ENCODE data around the gene M1AP.
"Not testable (repeated sequence)": the region's sequence is repeated elsewhere in the genome, so short reads cannot be mapped to it uniquely, and the experiment has no call there.

The M1AP gene

DNA sequence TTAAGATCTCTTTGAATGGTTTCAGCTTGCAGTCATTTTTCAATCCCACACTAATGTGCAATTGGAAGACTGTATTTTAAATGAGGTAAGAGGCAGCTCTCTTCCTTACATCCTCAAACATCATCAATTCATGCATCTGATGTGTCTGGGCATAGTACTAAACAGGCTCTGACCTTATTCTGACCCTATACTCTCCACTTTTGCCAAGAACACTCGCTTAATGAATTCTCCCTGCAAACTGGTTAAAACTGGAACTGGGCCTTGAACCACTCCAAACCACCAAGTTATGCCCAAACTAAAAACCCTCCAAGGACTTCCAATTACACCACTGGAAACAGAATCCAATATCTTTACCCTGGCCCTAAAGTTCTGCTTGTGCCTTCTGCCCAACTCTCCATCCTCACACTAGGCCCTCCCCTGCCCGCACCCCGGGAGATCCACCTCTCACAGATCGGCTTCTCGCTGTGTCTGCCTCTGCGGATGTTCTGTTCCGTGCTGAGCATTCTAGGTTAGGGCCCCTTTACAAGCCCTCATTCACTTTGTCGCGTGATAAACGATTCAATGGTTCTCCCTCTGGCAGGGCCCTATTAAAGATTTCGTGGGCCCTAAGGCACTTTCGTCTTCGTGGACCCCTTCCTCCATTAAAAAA, 1.2 kb downstream of the M1AP start:
- no peak for DNase-seq

DNA sequence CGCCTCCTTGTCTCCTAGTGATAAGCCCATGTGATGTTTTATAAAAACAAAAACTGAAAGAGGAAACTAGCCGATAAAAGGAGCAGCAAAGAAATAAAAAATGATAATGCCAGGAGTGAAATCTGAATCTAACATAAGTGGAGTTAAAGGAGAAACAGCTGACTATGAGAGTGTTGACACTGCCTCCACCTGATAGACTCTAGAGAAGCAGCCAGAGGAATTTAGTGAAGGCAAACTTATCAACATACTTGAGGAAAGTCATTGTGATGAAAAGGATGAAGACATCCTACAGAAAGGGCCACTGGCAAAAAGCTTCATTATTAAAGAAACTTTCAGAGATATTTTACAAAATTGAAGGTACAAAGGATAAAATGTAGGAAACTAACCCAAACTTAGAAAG, 1.9 kb downstream of the M1AP start:
- no peak for DNase-seq

DNA sequence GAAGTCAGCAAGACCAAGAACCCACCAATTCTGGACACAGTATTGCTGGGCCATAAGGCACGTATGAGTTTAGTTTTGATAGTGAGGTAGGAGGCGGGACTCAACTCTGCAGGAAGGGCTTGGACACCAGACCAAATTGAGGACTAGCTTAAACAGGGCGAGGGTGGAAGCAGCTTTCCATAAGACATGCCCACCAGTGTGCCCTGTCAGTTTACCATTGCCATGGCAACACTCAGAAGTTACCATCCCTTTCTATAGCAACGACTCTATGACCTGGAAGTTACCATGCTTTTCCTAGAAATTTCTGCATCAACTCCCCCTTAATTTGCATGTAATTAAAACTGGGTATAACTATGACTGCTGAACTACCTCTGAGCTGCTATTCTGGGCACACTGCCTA, 2.8 kb downstream of the M1AP start:
- no peak for DNase-seq

DNA sequence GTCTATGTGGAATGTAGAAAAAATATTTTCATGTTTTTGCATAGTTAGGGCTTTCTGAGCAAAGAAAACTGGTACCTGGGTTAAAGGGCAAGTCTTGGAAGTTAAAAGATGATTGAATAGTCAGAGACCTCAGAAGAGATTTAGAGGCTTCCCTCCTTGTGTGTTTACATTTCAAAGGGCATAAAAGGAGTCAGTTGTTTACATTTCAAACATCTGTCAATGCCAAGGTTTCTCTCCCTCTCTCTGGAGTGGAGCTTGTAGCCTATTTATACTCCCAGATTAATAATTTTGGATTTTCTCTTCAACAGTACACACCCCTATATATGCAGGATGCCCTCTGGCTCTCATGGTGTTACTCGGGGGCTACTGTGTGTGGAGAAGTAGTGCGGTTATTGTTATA, 8.6 kb downstream of the M1AP start:
- no peak for DNase-seq

DNA sequence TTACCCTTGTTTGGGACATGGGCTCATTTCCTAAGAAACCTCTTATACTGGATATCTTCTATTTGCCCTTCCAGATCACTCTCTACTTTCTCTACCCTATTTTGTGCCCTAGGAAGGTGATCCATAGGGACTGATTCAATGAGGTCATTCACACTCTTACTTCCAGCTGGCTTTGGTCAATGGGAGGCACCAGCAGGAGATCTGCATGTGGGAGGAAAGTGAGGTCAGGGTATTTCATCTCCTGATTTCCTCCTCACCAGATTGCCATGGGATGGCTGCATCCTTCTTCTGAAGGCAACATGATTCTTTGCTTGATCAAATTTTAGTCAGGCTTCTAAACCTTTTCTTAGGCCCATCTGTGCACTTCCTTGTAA, 15.2 kb downstream of the M1AP start:
- no peak for DNase-seq

DNA sequence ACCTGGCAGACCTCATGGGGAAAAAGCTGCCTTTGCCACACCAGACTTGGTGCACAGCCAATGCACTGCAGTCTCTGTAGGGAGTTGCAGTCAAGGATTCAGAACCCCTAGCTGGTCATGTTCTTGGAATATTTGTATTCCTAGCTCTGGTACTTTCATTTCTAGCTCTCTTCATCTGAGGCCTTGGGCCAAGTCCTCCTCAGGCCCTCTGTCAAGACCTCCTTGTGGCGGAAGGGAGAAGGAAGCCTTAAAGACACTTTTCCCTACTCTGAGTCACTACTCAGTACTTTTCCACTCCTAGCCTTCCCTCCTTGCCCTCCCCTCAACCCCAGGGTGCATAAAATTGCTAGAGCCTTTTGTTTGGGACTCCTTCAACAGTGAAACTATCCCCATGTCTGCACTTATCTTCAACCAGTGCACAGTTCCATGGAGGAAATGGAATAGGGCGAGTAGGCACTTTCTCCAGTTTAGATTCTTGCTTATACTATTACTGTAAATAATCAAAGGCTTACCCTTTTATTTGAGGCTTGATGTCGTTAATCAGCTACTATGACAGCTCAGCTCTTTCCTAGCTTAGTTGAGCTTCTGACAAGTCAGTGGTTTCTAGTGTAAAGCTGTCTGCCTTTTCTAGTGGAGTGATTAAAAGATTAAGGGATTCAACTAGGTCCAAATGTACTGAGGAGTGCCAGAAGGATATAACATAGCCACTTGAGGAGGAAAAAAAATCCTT, 15.8 kb downstream of the M1AP start:
- no peak for DNase-seq

DNA sequence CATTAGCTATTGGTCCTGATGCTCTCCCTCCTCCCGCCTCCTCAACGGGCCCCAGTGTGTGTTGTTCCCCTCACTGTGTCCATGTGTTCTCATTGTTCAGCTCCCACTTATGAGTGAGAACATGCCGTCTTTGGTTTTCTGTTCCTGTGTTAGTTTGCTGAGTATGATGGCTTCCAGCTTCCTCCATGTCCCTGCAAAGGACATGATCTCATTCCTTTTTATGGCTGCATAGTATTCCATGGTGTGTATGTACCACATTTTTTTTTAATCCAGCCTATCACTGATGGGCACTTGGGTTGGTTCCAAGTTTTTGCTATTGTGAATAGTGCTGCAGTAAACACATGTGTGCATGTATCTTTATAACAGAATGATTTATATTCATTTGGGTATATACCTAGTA, 17.7 kb downstream of the M1AP start:
- not testable (repeated sequence) for DNase-seq

DNA sequence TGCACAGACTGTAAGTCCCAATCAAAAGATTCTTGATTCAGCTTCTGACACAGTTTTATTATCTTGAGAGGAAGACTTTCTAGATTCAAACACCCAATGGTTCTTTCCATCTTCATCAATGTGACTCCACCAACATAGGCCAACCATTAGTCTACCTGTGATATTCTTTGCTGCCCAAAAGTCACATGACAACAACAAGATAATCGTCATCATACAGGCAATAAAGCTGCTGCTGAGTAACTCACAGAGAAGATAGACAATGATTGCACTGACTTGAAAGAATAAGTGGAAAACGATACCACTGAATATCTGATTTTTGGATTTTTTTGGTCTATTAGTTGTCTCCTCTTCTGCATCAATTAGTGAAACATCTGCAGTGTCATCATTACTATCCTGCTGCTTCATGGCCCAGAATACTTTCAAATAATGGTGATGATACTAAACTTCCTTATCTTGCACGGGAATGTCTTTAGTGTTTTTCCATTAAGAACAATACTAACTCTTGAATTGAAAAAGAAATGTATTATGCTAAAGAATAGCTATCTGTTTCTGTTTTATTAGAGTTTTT, 19.5 kb downstream of the M1AP start:
- no peak for DNase-seq

DNA sequence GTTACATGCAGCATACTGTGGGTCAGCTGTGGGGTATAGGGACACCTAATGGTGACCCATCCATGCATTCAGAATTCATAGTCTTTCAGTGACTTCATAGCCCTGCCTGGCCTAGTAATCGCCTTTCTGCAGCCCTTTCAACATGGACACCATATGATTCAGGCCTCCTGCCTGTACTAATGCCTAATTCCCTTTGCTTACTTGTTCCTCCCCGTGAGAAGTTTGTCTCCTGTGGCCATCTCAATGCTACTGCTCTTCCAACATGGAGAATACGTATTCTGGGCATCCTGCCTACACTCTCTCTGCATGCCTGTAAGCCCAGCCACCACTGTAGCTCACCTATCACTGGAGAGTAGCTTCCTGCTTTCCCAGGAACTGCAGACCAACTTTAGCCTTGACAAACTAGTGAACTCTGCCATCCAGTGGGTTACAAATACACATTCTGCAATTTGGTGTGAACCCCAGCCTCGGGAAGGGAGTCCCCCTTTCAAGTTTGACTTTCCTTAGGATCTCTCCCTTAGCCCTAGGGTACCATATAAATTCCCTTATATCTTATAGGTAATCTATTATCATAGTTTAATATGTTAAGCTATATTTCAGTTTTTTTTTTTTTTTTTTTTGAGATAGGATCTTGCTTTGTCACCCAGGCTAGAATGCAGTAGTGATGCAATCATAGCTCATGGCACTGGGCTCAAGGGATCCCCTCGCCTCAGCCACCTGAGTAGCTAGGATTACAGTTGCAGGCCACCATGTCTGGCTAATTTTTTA, 22.3 kb downstream of the M1AP start:
- DNase-seq: no peak

DNA sequence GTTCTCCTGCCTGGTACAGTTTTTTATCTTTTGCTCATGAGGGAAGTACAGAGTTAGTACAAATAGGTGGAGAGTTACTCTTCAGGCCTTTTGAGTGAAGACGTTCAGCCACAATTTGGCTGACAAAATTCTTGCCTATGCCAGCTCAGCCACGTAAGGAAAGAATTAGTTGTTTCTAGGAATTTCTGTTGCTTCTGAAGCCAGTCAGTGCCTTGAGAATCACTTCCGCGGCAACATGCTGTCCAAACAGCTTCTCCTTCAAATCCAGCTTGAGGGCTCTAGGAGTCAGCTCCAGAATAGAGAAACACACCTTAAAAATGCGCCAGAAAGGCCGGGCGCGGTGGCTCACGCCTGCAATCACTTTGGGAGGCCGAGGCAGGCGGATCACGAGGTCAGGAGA, 27.5 kb downstream of the M1AP start:
- no peak for DNase-seq

DNA sequence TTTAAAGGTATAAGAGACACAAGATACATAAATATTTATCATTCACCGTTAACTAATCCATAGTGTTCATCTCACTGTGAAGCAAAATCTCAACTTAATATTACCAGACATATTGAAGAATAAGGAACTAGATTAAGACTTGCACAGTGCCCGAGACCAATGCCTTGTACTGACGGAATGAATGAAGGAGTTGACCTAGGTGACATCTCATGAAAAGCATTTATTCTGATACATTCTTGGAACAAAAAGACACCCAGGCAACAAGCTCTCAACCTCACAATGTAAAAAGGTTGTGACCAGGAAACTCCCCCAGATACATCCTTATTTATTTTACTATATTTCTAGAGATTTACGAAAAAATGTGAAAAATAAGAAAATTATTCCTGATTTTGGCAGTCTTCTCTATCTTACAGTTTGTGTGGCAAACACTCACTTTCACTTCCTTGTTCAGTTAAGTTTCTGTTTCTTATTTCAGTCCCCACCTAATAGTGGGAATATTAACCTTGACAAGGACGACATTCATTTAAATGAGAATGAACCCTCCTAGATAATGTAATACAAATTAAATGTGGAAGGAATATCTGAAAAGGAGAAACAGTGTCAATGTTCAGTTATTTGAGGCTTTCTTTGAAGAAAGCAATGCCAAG, 28.4 kb downstream of the M1AP start:
- DNase-seq: no peak

DNA sequence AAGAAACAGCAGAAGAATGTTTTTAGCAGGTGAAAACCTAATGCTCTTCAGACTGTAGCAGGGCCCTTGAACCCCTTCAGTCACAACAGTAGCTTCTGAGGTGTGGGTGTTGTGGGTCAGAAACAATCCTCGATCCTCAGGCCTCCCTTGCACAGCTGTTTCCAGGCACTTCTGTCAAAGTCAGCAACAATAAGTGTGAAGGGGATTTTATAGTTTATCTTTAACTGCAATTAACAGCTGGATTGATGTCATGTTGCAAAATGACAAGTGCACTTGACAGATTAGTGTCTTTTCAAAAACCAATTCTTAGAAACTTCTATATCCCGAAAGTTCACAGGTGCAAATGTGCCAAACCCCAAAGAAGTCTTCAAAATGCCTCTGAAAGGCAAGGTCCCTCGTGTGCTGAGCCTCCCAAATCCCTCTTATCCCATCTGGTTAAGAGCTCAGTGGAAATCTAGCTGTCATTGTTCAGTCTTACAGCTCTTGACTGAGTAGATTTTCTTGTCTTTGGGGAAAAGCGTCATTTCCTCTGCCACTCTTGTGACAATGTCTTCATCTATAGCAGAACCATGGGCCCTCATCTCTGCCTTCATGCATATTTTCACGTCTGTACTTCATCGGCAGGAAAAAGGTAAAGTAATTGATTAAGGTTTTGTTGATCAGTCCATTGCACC, 29.6 kb downstream of the M1AP start:
- no peak for DNase-seq

DNA sequence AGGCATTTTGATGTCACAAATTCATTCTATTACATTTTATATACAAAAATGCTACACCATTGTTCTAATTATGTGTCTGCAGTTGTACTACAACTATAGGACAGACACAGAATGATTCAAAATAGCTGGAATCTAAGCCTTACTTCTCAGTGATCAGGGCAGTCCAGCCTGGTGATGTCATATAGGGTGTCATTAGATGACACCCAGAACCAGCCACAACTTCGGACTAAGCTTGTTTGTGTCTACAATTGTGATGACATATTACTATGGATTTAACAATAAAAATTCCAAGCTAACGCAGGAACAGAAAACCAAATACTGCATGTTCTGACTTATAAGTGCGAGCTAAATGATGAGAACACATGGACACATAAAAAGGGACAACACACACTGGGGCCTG, 31.0 kb downstream of the M1AP start:
- DNase-seq: no peak

DNA sequence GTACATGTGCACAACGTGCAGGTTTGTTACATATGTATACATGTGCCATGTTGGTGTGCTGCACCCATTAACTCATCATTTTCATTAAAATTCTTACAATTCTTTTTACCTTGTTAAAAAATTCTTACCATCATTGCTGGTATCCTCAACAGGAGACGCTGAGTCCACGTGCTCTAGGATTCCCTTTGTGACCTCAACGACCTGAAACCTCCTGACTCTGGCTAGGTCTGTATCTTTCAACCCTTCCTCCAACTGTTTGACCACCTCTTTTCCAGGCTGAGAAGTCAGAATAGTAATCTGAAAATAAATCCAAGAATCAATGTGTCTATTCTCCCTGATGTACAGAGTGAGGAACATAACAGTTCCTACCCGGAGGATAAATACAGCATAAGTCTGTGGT, 41.2 kb downstream of the M1AP start:
- DNase-seq: no peak

DNA sequence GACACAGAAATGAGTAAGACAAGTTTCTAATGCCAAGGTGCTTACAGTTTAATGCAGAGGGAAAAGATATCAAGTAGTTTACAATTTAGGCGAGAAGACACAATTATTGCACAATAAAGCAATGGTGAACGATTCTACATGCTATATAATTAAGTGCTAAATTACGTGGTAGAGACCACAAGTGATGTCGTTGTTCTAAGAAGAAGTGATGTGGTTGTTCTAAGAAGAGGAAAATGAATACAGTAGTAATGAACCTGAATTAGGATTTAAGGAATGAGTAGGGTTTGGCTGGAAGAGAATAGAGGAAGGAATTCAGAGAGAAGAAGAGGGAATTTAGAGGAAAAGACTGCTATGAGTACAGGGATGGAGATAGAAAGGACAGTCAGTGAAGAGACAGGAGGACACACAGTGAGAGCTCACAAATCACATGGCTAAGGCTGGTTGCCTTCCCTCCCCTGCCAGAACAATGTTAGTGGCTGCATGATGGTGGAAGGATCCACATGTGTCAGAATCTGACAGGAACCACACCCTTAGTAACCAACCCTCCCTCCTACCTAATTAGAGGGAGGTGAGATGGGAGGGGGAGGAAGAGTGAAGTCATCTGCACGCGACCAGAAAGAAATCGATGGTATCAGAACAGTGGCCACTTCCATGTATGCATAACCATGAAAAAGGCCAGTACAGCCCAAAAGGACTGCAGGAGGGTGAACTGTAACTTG, 44.7 kb downstream of the M1AP start:
- DNase-seq: no peak

DNA sequence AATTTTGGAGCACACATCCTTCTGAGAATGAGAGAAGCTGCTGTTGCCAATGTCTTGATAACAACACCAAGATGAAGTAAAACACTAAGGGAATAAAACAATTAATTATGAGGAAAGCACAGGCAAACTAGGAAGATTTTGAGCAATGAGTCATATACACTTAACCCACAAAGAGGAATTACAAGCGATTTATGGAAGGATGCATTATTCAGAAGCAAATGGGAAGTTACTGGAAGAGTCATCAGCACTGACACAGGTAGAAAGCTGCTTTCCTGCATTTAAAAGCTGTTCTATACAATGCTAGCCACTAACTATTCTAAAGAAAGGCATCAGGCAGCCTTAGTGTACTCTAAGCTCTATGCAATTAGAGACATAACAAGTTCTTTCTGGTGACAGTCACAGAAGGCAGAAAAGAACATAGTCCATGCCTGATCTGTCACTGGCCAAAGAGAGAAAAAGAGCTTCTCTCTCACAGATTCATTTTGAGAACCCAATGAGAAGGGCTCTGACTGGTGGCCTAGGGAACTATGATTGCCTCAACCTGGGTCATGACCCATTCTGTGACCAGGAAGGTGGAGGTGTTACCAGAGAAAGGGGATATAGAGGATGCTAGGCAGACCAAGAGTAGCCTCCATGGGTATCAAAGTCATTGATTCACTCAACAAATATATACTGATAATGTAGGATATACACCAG, 45.4 kb downstream of the M1AP start:
- DNase-seq: no peak

DNA sequence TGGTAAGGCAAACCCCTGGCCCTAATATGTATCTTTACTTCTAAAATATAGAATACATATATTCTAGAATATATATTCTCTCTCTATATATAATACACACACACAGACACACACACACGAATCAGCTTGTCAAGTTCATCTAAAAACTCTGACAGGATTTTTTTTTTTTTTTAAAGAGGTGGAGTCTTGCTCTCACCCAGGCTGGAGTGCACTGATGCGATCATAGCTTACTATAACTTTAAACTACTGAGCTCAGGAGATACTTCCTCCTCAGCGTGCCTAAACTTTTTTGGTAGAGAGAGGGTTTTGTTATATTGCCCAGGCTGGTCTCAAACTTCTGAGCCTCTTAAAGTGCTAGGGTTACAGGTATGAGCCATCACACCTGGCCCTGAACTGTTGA, 48.5 kb downstream of the M1AP start:
- DNase-seq: no peak

DNA sequence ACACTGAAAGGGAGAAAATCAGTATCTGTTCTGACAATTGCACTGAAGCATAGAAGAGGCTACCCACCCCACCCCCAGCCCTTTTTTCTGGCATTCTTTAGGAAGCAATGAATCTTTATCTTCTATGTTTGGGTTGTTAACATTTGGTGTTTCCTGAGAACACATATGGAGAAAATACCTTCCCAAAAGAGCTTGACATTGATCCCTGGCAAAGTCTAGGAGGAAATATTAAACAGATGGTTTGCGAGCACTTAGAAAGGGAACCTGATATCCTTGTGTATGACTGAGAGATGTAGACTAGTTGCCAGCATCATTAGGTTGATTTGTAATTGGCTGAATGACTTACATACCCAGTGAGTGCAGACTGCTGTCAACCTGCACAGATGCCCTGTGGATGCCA, 50.7 kb downstream of the M1AP start:
- DNase-seq: no peak

DNA sequence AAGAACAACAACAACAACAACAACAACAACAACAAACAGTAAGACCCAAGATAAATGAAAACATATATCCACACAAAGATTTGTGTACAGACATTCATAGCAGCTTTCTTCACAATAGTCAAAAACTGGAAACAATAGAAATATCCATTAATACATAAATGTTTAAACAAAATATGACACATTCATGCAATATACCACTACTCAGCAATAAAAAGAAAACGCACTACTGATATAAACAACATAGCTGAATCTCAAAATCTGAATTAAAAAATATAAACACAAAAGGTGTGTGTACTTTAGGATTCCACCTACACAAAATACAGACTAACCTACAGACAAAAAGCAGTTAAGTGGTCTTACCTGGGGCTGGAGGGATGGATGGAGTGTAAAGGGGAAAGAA, 51.5 kb downstream of the M1AP start:
- no peak for DNase-seq

DNA sequence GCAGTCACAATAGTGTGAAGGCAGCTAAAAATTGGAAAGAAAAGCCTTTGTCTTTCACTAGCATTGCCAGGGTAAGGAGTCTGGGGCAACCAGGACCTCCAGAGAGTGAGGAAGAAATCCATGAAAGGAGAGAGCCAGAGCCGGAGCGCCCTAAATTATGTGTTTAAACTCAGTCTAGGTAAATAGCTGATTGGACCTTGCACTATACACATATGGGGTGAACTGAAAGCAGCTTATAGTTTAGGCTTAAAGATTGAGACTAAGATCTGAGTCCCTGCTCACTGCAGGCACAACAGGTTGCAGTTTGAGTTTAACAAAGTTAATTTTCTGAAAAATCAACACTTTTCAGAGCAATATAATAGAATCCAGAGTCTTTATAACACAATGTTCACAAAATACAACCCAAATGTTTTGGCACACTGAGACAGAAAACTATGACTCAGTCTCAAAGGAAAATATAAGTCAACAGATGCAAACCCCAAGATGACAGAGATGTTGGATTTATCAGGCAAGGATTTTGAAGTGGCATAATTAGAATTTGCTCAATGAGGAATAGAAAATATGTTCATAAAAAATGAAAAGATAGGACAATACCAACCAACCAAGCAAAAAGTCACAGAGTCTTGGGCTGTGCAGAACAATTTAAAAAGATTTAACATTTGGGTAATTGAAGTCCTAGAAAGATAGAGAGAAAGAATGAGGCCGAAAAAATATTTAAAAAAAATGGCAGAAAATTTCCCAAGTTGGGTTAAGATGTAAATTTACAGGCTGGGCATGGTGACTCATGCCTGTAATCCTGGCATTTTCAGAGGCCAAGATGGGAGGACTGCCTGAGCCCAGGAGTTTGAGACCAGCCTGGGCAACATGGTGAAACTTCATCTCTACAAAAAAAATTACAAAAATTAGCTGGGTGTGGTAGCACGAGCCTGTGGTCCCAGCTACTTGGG, 54.0 kb downstream of the M1AP start:
- DNase-seq: no peak

Data from CD4-positive, alpha-beta T cell treated with Interleukin-17A for 4 hours (primary cell).